H1 (cell line): Measurements from ENCODE around the gene NFE2L2. TPM values are rescaled to one million over a fixed set of nuclear protein-coding genes. Genes with fewer than 3 reads are reported as not detected.
"Not testable (repeated sequence)": the region's sequence is repeated elsewhere in the genome, so short reads cannot be mapped to it uniquely, and the experiment has no call there.

Source experiments
- CTCF ChIA-PET: fragments of 300-600 bp; sonication (Branson Sonifier 250); formaldehyde crosslinking; loops from one replicate; lab custom pipeline; 2021; ENCODE audit not compliant: partially characterized antibody; lab: Charles Lee
- POLR2A ChIA-PET: fragments of 300-600 bp; sonication (Branson Sonifier 250); formaldehyde crosslinking; loops from one replicate; lab custom pipeline; 2021; ENCODE audit warnings: inconsistent platforms; ENCODE audit not compliant: partially characterized antibody; lab: Charles Lee
- DNase-seq, 2 experiments: peaks; one replicate each; pipeline versions ENCODE4 v3.0.0 to v3.0.0-alpha.2; 2010 to 2022; ENCODE audit warnings: low spot score in 2 of 2, low read depth in 1 of 2, mixed read lengths in 1 of 2
- FAIRE-seq: peaks from 2 replicates; lab custom pipeline; 2011; peaks lifted over from hg19 to GRCh38; lab: Jason Lieb, UNC
- H2AFZ ChIP-seq: 2 replicates; pipeline ENCODE4 v1.8.1; 2012; ENCODE audit warnings: low read length, inconsistent platforms
- H2AK5ac ChIP-seq: 2 replicates; pipeline ENCODE4 v1.6.1; 2013; ENCODE audit warnings: low read depth, low read length
- H2BK120ac ChIP-seq: replicated peaks from 2 replicates; pipeline ENCODE3; 2013; ENCODE audit warnings: low read depth, low read length, inconsistent platforms
- H2BK12ac ChIP-seq: 2 replicates; pipeline ENCODE4 v1.6.1; 2013; ENCODE audit warnings: low read depth, low read length
- H2BK15ac ChIP-seq: 2 replicates; pipeline ENCODE4 v1.6.1; 2013; ENCODE audit warnings: low read length
- H2BK20ac ChIP-seq: 2 replicates; pipeline ENCODE4 v1.6.1; 2013; ENCODE audit warnings: low read length
- H2BK5ac ChIP-seq: 2 replicates; pipeline ENCODE4 v1.6.1; 2013; ENCODE audit warnings: low read depth, low read length
- H3K14ac ChIP-seq: 2 replicates; pipeline ENCODE4 v1.6.1; 2013; ENCODE audit warnings: inconsistent platforms; ENCODE audit not compliant: insufficient read length
- H3K18ac ChIP-seq: 2 replicates; pipeline ENCODE4 v1.6.1; 2013; ENCODE audit warnings: low read length; ENCODE audit errors: extremely low read depth
- H3K23ac ChIP-seq: 2 replicates; pipeline ENCODE4 v1.6.1; 2013; ENCODE audit warnings: inconsistent platforms; ENCODE audit not compliant: insufficient read length
- H3K23me2 ChIP-seq: 2 replicates; pipeline ENCODE4 v1.6.1; 2013; ENCODE audit warnings: low read depth, low read length
- H3K27ac ChIP-seq: 2 replicates; pipeline ENCODE4 v1.6.1; 2011; ENCODE audit warnings: low read depth, low read length, inconsistent platforms
- H3K27me3 ChIP-seq, 4 experiments: replicated peaks in 1 of 4; 1 replicate in 1 of 4; 2 replicates in 3 of 4; pipeline versions ENCODE4 v1.6.1 to v1.8.1; 2011 to 2013; ENCODE audit warnings: low read length in 3 of 4, mild to moderate bottlenecking in 3 of 4, inconsistent platforms in 2 of 4, mixed read lengths in 2 of 4, moderate library complexity in 1 of 4; ENCODE audit not compliant: control insufficient read depth in 3 of 4, insufficient read depth in 3 of 4; ENCODE audit errors: extremely low read depth in 1 of 4
- H3K36me3 ChIP-seq, 4 experiments: 2 replicates each; pipeline versions ENCODE4 v1.6.1 to v1.8.1; 2011 to 2013; ENCODE audit warnings: mild to moderate bottlenecking in 4 of 4, low read length in 3 of 4, moderate library complexity in 2 of 4, control low read depth in 1 of 4, inconsistent platforms in 1 of 4; ENCODE audit not compliant: insufficient read depth in 4 of 4, control insufficient read depth in 2 of 4
- H3K4ac ChIP-seq: replicated peaks from 2 replicates; pipeline ENCODE3; 2013; ENCODE audit warnings: low read length, low read depth, mixed read lengths, inconsistent platforms; ENCODE audit not compliant: insufficient read length
- H3K4me1 ChIP-seq, 4 experiments: replicated peaks in 1 of 4; 1 replicate in 1 of 4; 2 replicates in 3 of 4; pipeline versions ENCODE4 v1.6.1 to v1.8.1; 2011 to 2013; ENCODE audit warnings: low read length in 3 of 4, inconsistent platforms in 2 of 4, mixed read lengths in 1 of 4; ENCODE audit not compliant: insufficient read depth in 4 of 4, control insufficient read depth in 3 of 4
- H3K4me2 ChIP-seq, 2 experiments: 2 replicates each; pipeline versions ENCODE4 v1.6.1 to v1.8.1; 2011 to 2013; ENCODE audit warnings: low read depth in 2 of 2, low read length in 2 of 2, control low read depth in 1 of 2, inconsistent platforms in 1 of 2, mild to moderate bottlenecking in 1 of 2; ENCODE audit not compliant: insufficient read depth in 1 of 2
- H3K4me3 ChIP-seq, 4 experiments: fragments of 200-600, 300-600 bp in 1 of 4; sonication (generic), shearing (Covaris generic), sonication (Bioruptor Twin) in 1 of 4; 2 replicates each; pipeline versions ENCODE4 v1.5.1 to v1.8.1; 2011 to 2016; ENCODE audit warnings: low read length in 4 of 4, low read depth in 3 of 4, control low read depth in 2 of 4, inconsistent platforms in 2 of 4, mild to moderate bottlenecking in 2 of 4, mixed read lengths in 1 of 4, moderate library complexity in 1 of 4; ENCODE audit not compliant: insufficient read depth in 2 of 4; ENCODE audit errors: extremely low read depth in 1 of 4
- H3K56ac ChIP-seq: replicated peaks from 2 replicates; pipeline ENCODE3; 2013; ENCODE audit warnings: low read depth, mild to moderate bottlenecking, mixed read lengths, low read length, inconsistent platforms; ENCODE audit not compliant: insufficient read length
- H3K79me1 ChIP-seq: 2 replicates; pipeline ENCODE4 v1.6.1; 2013; ENCODE audit warnings: low read depth, low read length, control low read depth
- H3K79me2 ChIP-seq, 2 experiments: 2 replicates each; pipeline versions ENCODE4 v1.6.1 to v1.8.1; 2012 to 2013; ENCODE audit warnings: low read length in 2 of 2, mild to moderate bottlenecking in 2 of 2, inconsistent platforms in 1 of 2; ENCODE audit not compliant: insufficient read depth in 2 of 2, control insufficient read depth in 1 of 2
- H3K9ac ChIP-seq, 4 experiments: replicated peaks in 1 of 4; 1 replicate in 1 of 4; 2 replicates in 3 of 4; pipeline versions ENCODE4 v1.6.1 to v1.8.1; 2011 to 2013; ENCODE audit warnings: low read depth in 3 of 4, low read length in 3 of 4, control low read depth in 2 of 4, mild to moderate bottlenecking in 2 of 4, moderate library complexity in 2 of 4, inconsistent platforms in 1 of 4; ENCODE audit errors: extremely low read depth in 1 of 4
- H3K9me3 ChIP-seq, 2 experiments: 2 replicates each; pipeline versions ENCODE4 v1.6.1 to v1.8.1; 2012 to 2013; ENCODE audit warnings: mild to moderate bottlenecking in 2 of 2, moderate library complexity in 2 of 2, control low read depth in 1 of 2, inconsistent platforms in 1 of 2, low read depth in 1 of 2, low read length in 1 of 2, mixed read lengths in 1 of 2; ENCODE audit not compliant: insufficient read depth in 2 of 2
- H4K20me1 ChIP-seq, 2 experiments: replicated peaks in 1 of 2; 2 replicates each; pipeline versions ENCODE3 to v1.8.1; 2011 to 2013; ENCODE audit warnings: inconsistent platforms in 2 of 2, low read length in 2 of 2, mild to moderate bottlenecking in 1 of 2; ENCODE audit not compliant: insufficient read depth in 2 of 2, control insufficient read depth in 1 of 2
- H4K5ac ChIP-seq: 2 replicates; pipeline ENCODE4 v1.6.1; 2013; ENCODE audit warnings: low read length, low read depth, mixed read lengths, inconsistent platforms; ENCODE audit not compliant: insufficient read length
- H4K8ac ChIP-seq: 2 replicates; pipeline ENCODE4 v1.8.0; 2013; ENCODE audit warnings: mild to moderate bottlenecking, moderate library complexity, low read length, inconsistent platforms; ENCODE audit not compliant: insufficient read depth; ENCODE audit errors: extremely low read depth
- H4K91ac ChIP-seq: replicated peaks from 2 replicates; pipeline ENCODE3; 2013; ENCODE audit warnings: low read length, mixed read lengths, inconsistent platforms; ENCODE audit not compliant: insufficient read length
- WGBS, 2 experiments: shearing (Covaris generic) in 1 of 2; methylation state at CpG; one replicate each; pipeline versions ENCODE4 v1.1.6 to v1.1.7; 2013 to 2015; ENCODE audit warnings: low lambda C conversion rate in 2 of 2, mixed read lengths in 2 of 2, inconsistent platforms in 1 of 2, low coverage in 1 of 2, missing lambda C conversion rate in 1 of 2; ENCODE audit not compliant: insufficient replicate concordance in 2 of 2, insufficient coverage in 1 of 2, insufficient read length in 1 of 2; ENCODE audit errors: extremely low coverage in 1 of 2, missing lambda C conversion rate in 1 of 2; 5-methylcytosine and 5-hydroxymethylcytosine counted together
- polyA plus RNA-seq, 7 experiments: library from polyadenylated mRNA; depleted of rRNA in 3 of 7; stranded (reverse) in 5 of 7; unstranded in 2 of 7; fragments of >200 nt in 5 of 7; fragments of 200-250 nt in 2 of 7; gene quantifications; 1 replicate in 5 of 7; 2 replicates in 1 of 7; 4 replicates in 1 of 7; pipeline versions ENCODE4 v1.2.1 to v1.2.3, GENCODE V29; 2011 to 2013; ENCODE audit warnings: missing spikeins in 2 of 7, mixed read lengths in 2 of 7
- total RNA-seq: library from RNA; stranded (reverse); fragmentation: NEBNext Ultra II Directional; extraction: Animal tissue kit (Norgen Biotek cat#: 25700); gene quantifications from 2 replicates; pipeline ENCODE4 v1.2.1, GENCODE V29; 2021

NFE2L2 gene
- total and polyA plus RNA-seq, 2 of the 8 experiments (the other 6 are each of a cell fraction or from before 2014, with no cell fraction given) = 33.2 to 34.5 TPM

DNA sequence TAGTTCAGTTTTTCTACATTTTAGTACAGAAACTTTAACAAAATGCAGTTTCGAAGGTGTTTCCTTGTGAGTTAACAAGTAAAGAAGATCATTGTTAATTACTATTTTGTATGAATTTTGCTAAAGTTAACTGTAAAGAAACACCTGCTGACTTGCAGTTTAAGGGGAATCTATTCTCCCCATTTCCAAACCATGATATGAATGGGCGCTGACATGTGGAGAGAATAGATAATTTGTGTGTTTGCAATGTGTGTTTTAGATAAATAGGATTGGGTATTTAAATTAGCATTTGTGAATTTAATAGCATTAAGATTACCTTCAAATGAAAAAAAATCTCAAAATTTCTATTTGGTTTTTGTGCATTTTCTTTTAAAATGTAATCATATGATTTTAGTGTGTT, 44.7 kb downstream of the NFE2L2 start:
- not testable (repeated sequence) for H3K4me2 ChIP-seq, DNase-seq, H3K9ac ChIP-seq, H3K56ac ChIP-seq, H4K91ac ChIP-seq, H3K9me3 ChIP-seq, H2AFZ ChIP-seq, H2BK12ac ChIP-seq, H3K27me3 ChIP-seq, H2AK5ac ChIP-seq, H3K27ac ChIP-seq, H3K4me1 ChIP-seq, H3K79me1 ChIP-seq, H3K14ac ChIP-seq, FAIRE-seq, H2BK120ac ChIP-seq, H3K18ac ChIP-seq, H2BK5ac ChIP-seq, H3K23ac ChIP-seq, H3K4me3 ChIP-seq, H4K8ac ChIP-seq, H4K5ac ChIP-seq, H2BK20ac ChIP-seq, H3K23me2 ChIP-seq, H2BK15ac ChIP-seq, H3K4ac ChIP-seq
- peaks cover 0 to 40% of the 10 kb centered on the region in 2 experiments; a peak in 3 of 4 replicates for H3K79me2 ChIP-seq
- WGBS, 2 experiments = 96% methylated on average over 2 of the region's 2 CpGs; no CpG with 5 or more reads in 1 of the 2 experiments
- POLR2A ChIA-PET = interaction anchor here (0.9 to 7.3 kb wide), 8 partner anchors 10 to 55 kb away, joined by 3 to 98 read pairs (median 10); partner anchors contain the start of gene NFE2L2
- H3K36me3 ChIP-seq = peaks cover 21 to 80% (median 59%) of the 10 kb centered on the region in 4 experiments
- H4K20me1 ChIP-seq = peaks cover 7 to 11% of the 10 kb centered on the region in 2 experiments
- CTCF ChIA-PET = interaction anchor here (1.4 kb wide), 1 partner anchor 55 kb away, joined by 5 read pairs; no protein-coding TSS in a partner anchor
